ENCODE results near the gene SPINK8.

- TF ChIP-seq, protein P1, sequence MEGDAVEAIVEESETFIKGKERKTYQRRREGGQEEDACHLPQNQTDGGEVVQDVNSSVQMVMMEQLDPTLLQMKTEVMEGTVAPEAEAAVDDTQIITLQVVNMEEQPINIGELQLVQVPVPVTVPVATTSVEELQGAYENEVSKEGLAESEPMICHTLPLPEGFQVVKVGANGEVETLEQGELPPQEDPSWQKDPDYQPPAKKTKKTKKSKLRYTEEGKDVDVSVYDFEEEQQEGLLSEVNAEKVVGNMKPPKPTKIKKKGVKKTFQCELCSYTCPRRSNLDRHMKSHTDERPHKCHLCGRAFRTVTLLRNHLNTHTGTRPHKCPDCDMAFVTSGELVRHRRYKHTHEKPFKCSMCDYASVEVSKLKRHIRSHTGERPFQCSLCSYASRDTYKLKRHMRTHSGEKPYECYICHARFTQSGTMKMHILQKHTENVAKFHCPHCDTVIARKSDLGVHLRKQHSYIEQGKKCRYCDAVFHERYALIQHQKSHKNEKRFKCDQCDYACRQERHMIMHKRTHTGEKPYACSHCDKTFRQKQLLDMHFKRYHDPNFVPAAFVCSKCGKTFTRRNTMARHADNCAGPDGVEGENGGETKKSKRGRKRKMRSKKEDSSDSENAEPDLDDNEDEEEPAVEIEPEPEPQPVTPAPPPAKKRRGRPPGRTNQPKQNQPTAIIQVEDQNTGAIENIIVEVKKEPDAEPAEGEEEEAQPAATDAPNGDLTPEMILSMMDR (IDR thresholded peaks at IDR 0.05), result no peak
- no peak for TF ChIP-seq POLR2A (IDR thresholded peaks at IDR 0.05)
Measured at GRCh38 chr3:48318713-48319468, 14.6 kb downstream of the SPINK8 start.

Measured in adrenal gland (tissue), 5 donors.